GM12891 (cell line): ENCODE data around the gene FNDC11.

Source experiments
- DNase-seq: peaks from one replicate; pipeline ENCODE4 v3.0.0; 2011; ENCODE audit warnings: low spot score; ENCODE audit not compliant: insufficient read length
- FAIRE-seq: peaks from 2 replicates; lab custom pipeline; 2011; peaks lifted over from hg19 to GRCh38; lab: Jason Lieb, UNC
- PAX5 ChIP-seq: IDR thresholded peaks from 2 replicates; pipeline ENCODE4 v1.6.1; 2011; ENCODE audit warnings: low read length, moderate library complexity, mild to moderate bottlenecking; ENCODE audit not compliant: insufficient read depth, severe bottlenecking
- POLR2A ChIP-seq: IDR thresholded peaks from 2 replicates; pipeline ENCODE4 v1.6.1; 2011; ENCODE audit warnings: low read depth, low read length, control low read depth
- POLR2AphosphoS5 ChIP-seq: IDR thresholded peaks from 2 replicates; pipeline ENCODE4 v1.6.1; 2011; ENCODE audit warnings: low read depth, low read length, control low read depth
- POU2F2 ChIP-seq: IDR thresholded peaks from 2 replicates; pipeline ENCODE4 v1.6.1; 2011; ENCODE audit warnings: low read depth, mild to moderate bottlenecking, control low read depth, low read length, moderate library complexity
- SPI1 ChIP-seq: IDR thresholded peaks from 2 replicates; pipeline ENCODE4 v1.6.1; 2011; ENCODE audit warnings: low read depth, low read length, control low read depth
- TAF1 ChIP-seq: IDR thresholded peaks from 2 replicates; pipeline ENCODE4 v1.6.1; 2011; ENCODE audit warnings: low read depth, low read length, control low read depth

The FNDC11 gene

GRCh38 chr20:63533388-63533787, 20.6 kb upstream of the FNDC11 start:
- TF ChIP-seq POLR2AphosphoS5 (no peak), SPI1 (no peak), TAF1 (no peak), POU2F2 (no peak), POLR2A (no peak), PAX5 (no peak)
- FAIRE-seq, result no peak
- DNase-seq, result no peak

- no peak for TF ChIP-seq POLR2A
- no peak for TF ChIP-seq TAF1
- no peak for TF ChIP-seq SPI1
- TF ChIP-seq POLR2AphosphoS5, result no peak
- no peak for TF ChIP-seq POU2F2
- no peak for TF ChIP-seq PAX5
- FAIRE-seq, result no peak
- no peak for DNase-seq
Observed at GRCh38 chr20:63533871-63534393, 20.0 kb upstream of the FNDC11 start.

- no peak for FAIRE-seq
- no peak for DNase-seq
- TF ChIP-seq TAF1 (no peak), POLR2AphosphoS5 (no peak), SPI1 (no peak), POLR2A (no peak), POU2F2 (no peak), PAX5 (no peak)
Observed at GRCh38 chr20:63534427-63534830, 19.5 kb upstream of the FNDC11 start.

DNA sequence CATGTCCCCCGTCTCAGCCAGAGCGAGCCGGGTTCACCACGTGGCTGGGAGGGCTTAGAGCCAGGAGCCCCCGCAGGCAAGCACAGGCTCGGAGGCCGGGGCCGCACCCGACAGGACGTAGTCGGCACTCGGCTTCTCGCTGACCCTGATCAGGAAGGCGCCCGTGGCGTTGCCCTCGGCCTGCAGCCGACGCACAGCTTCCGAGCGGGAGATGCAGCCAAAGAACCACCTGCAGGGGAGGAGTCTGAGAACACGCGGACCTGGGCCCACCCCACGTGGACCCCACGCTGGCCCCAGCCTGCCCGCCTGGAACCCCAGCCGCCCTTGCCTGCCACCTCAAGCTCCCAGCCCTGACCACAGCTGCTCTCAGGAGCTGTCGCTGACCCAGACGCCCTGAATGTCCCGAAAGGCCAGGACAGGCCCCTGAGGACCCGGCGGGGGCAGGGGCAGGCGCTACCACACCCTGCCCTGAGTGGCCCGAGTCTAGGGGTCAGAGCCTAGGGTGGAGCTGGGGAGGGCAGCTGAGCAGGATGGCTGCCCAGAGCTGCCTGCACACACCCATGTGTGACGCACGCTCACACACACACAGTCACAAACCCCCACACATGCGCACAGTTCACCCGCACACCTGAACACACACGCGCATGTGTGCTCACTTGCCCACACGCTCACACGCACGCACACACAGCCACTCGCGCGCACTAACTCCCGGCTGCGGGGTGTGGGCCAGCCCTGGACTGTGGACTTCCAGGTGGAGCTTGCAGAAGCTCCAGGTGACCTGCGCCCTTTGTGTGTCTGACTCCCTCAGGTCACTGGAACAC, 18.9 kb upstream of the FNDC11 start:
- DNase-seq (no peak), FAIRE-seq (no peak)

GRCh38 chr20:63536241-63536977, 17.6 kb upstream of the FNDC11 start:
- TF ChIP-seq PAX5 (no peak), POLR2AphosphoS5 (no peak), SPI1 (no peak), POU2F2 (no peak)
- DNase-seq, result no peak
- no peak for FAIRE-seq

More for the DNA sequence above, 18.9 kb upstream of the FNDC11 start:
- TF ChIP-seq POLR2AphosphoS5 (no peak), PAX5 (no peak), POLR2A (no peak), SPI1 (no peak), POU2F2 (no peak), TAF1 (no peak)

- TF ChIP-seq POLR2A, result no peak
- peak; percentile 54 for TF ChIP-seq SPI1
- no peak for TF ChIP-seq POU2F2
- no peak for TF ChIP-seq PAX5
- FAIRE-seq, result no peak
- DNase-seq, result no peak
Observed at GRCh38 chr20:63536997-63537524, 16.9 kb upstream of the FNDC11 start, which contains the start of gene PTK6. PTK6 (minus strand) TSS chr20:63537376; CDS start chr20:63537314, 62 bp downstream.

GRCh38 chr20:63537525-63538203, 16.3 kb upstream of the FNDC11 start:
- peak; percentile 99 for FAIRE-seq
- peak; percentile 100 for DNase-seq
- TF ChIP-seq SPI1 (0 out of 2 replicates have a peak, but pooled peaks have one; percentile 2), POU2F2 (0 out of 2 replicates have a peak, but pooled peaks have one; percentile 30), TAF1 (no peak), PAX5 (peak; percentile 29), POLR2A (0 out of 2 replicates have a peak, but pooled peaks have one; percentile 26), POLR2AphosphoS5 (0 out of 2 replicates have a peak, but pooled peaks have one; percentile 38)

DNA sequence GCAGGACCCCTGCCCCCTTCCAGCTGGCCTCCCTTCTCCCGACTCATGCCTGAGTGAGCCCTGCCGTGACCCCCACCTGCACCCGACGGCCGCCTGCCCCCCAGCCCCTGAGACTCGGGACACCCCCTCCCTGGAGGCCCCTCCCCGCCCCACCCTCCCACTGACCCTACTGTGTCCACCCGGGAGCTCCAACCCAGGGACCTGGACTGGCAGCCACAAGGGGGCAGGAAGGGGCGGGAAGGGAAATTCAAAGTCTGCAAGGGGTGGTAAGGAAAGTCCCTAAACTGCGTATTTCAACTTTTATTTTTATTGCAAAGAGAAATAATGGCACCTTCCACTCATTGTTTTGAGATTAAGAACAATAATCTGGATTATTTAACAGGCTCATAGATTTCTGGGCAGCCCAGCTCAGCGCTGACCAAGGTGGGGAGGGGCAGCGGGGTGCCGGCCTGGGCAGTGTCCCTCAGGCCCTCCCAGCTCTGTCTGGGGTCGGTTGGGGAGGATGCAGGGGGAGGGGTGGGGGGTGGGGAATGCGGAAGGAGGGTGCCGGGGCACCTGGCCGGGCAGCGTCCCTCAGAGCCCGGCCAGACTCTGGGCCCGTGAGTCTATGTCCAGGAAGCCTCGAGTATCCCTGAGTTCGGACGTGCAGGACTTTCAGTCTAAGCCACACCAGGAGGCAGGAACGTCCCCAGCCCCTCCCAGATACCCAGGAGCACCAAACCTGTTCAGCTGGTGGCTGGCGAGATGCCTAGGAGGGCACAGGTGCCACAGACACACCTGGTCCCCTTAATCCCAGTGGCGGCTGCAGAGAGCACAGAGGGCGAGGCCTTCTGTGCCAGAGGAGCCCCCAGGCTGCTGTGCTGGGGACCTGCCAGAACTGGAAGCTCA, 15.5 kb upstream of the FNDC11 start:
- FAIRE-seq (no peak), DNase-seq (no peak)
- TF ChIP-seq PAX5 (no peak), POLR2A (no peak), POU2F2 (no peak), POLR2AphosphoS5 (no peak), SPI1 (no peak), TAF1 (no peak)
